ENCODE data around the gene CAMKMT.

GRCh38 chr2:44444881-44445280, 83.1 kb downstream of the CAMKMT start:
- TF ChIP-seq EZH2phosphoT487 (IDR thresholded peaks at IDR 0.05; ENCODE audit: borderline replicate concordance, low read depth, low read length) (no peak), CTCF (conservative IDR thresholded peaks at IDR 0.05; ENCODE audit: low read length) (no peak)
